HG03108 (cell line): Measurements from ENCODE around the gene SPG21.
A peak's percentile ranks its signal among the peaks of the same experiment; 100 is the strongest.
"Not testable (repeated sequence)": the region's sequence is repeated elsewhere in the genome, so short reads cannot be mapped to it uniquely, and the experiment has no call there.

ENCODE experiments used
- ATAC-seq: cut with Tn5 transposase; IDR thresholded peaks from one replicate; pipeline ENCODE4 v1.9.1; 2021; ENCODE audit warnings: moderate library complexity; ENCODE audit not compliant: unreplicated experiment

The SPG21 gene, protein sequence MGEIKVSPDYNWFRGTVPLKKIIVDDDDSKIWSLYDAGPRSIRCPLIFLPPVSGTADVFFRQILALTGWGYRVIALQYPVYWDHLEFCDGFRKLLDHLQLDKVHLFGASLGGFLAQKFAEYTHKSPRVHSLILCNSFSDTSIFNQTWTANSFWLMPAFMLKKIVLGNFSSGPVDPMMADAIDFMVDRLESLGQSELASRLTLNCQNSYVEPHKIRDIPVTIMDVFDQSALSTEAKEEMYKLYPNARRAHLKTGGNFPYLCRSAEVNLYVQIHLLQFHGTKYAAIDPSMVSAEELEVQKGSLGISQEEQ

GRCh38 chr15:64989416-64990167 is at the start of gene SPG21:
Gene SPG21 (minus strand): TSS chr15:64989914. CDS start chr15:64983569, 6,345 bp downstream.
- peak; percentile 93 for ATAC-seq

DNA sequence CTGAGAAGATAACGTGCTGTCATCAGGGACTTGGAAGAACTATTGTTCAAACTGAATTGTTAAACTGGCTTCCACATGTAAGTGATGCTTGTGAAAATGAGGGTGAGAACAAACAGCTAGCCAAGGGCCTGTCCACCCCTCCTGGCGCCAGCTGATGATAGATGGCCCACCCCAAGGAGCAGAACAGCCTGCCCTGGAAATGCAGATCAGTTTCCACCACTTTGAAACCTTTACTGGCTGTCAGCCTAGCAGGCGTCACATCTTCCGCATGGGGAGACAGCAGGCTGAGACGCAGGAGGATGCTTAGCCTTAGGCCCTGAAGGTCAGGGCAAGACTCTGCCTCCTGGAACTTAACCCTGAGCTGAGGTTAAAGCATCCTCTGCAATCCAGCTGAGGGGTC is 49.1 kb upstream of the SPG21 start:
- ATAC-seq = no peak

DNA sequence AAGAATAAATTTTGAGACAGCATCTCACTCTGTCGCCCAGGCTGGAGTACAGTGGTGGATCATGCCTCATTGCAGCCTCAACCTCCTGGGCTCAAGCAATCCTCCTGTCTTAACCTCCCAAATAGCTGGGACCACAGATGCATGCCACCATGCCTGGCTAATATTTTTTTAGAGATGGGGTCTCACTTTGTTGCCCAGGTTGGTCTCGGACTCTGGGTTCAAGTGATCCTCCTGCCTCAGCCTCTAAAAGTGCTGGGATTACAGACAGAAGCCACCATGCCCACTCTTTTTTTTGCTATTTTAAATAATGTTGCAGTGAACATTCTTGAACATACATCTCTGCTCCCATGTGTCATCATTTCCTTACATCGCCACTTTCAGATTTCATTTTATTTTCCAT is 48.7 kb upstream of the SPG21 start:
- no peak for ATAC-seq

DNA sequence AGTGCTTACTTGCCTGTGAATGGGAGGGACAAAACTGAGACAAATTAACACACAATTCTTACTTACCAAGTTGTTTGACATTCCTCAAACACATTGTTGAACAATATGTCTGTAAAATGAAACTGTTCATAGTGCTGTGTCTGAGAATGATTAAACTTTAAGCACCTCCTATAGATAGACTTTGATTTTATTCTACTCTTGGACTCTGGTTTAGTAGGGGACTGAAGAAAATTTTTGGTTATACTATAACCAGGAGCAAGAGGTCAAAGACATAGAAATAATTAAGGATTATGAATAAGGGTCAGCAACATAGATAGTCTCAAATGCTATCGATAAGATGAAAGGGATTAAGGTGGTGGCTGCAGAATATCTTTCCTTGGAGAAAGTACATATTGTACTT is 47.6 kb upstream of the SPG21 start:
- no peak for ATAC-seq

GRCh38 chr15:65034719-65035118 is 45.0 kb upstream of the SPG21 start:
- no peak for ATAC-seq

- ATAC-seq = no peak
These were observed 44.0 kb upstream of the SPG21 start for GRCh38 chr15:65033659-65034269.

DNA sequence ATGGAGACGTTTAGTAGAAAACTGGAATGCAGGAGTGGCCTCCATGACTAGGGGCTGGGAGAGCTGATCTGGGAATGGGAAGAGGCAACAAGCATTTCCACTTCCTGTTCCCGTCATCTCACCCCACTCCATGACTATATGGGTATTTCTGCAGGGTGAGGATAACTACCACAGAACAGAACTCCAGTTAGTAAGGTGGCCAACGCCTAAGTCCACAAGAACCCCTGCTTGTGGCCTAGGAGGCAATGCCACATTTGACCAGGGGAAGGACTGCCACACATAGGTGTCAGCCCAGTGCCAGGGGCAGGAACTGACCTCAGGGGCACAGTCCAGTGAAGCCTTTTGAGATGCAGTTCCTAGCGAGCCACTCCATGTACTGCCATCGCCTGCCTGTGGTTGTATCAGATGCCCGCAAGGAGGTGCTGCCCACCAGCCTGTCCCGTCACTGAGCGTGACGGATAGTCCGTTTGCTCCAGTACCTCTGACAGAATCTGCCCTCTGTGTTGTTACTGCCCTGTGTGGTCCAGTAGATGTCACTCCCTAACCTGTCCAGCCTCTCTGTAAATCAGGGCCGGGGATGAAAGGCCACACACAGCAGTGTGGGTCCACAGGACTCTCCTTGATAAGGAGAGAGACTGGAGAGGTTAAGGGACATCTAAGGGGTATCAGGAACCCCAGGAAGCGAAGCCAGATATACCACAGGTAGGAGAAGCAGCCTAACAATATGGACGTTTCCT is 43.3 kb upstream of the SPG21 start:
- ATAC-seq = no peak

- no peak for ATAC-seq
These were observed 40.1 kb upstream of the SPG21 start for GRCh38 chr15:65029736-65030208.

- peak; percentile 65 for ATAC-seq
These were observed 39.4 kb upstream of the SPG21 start, which contains the start of gene MTFMT for GRCh38 chr15:65028921-65029735. Gene MTFMT (minus strand): TSS chr15:65029639. CDS start chr15:65029613, 26 bp downstream.

DNA sequence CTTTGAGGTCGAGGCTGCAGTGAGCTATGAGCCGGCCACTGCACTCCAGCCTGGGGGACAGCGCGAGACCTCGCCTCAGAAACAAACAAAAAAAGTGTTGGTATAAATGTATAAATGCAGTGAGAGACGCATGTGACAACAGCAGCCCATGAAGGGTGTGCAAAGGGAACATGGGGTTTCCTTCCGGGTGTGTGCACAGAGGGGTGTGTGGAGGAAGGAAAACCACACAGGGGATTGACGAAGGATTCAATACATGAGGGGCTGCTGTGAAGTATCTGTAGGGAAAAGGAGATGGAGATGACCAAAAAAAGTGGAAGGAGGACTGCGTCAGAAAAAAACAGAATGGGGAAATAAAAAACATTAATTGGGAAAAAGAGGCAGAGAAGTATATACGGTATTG is 38.6 kb upstream of the SPG21 start:
- ATAC-seq = no peak

DNA sequence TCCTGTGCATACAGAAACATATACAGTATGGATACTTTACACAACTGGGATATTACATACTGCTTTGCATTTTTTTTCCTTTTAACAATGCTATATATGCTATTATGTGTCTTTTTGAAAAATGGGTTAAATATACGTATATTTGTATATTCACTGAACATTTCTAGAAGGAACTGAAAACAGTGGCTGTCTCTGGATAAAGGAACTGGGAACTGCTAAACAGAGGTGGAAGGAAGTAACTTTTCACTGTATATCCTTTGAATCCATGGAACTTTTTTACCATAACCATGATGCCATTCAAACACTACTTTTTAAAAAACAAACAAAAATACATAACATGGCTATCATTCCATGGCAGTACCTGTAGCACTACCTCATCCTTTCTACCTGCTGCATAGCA is 37.9 kb upstream of the SPG21 start:
- no peak for ATAC-seq

- ATAC-seq = no peak
These were observed 37.0 kb upstream of the SPG21 start for GRCh38 chr15:65026756-65027155.

DNA sequence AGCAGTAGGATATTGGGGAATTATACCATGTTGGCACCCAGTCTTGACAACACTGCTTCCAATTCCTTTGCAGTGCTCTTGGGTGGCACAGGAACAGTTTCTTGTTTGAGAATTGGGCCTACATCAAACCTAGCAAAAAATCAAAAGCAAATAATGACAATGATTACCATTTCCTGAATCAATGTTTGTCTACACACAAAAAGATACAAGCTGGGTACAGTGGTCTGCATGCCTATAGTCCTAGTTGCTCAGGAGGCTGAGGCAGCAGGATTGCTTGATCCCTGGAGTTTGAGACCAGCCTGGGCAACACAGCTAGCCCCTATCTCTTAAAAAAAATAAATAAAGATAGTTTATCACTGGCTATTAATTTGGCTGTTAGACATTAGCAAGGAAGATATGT is 31.8 kb upstream of the SPG21 start:
- no peak for ATAC-seq

- ATAC-seq = no peak
These were observed 30.7 kb upstream of the SPG21 start for GRCh38 chr15:65020419-65020818.

DNA sequence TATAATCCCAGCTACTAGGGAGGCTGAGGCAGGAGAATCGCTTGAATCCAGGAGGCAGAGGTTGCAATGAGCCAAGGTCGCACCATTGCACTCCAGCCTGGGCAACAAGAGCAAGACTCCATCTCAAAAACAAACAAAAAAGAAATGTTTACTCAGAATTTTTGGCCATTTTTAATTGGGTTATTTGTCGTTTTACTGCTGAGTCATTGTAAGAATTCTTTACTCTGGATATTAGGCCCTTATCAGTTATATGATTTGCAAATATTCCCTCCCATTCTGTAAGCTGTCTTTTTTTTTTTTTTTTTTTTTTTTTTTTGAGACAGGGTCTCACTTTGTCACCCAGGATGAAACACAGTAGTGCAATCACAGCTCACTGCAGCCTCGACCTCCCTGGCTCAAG is 21.5 kb upstream of the SPG21 start:
- ATAC-seq = not testable (repeated sequence)

- no peak for ATAC-seq
These were observed 19.3 kb upstream of the SPG21 start for GRCh38 chr15:65008983-65009382.

DNA sequence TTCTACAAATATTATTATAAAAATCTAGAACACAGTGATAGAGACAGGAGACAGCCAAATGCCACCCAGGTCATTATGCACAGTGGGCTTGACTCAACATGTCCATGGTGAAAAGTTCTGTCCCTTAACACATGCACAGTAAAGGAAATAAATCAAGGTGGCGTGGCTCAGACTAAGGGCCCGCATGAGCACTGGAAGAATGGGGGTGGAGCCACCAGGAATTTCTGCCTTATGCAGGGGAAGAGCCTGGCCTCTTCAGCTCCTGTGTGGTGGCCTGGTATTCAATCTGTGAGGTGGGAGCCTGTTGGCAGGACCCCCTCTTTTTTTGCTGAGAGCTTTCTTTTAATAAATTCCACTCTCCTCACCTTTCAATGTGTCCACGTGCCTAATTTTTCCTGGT is 17.2 kb upstream of the SPG21 start:
- no peak for ATAC-seq

GRCh38 chr15:65004993-65005392 is 15.3 kb upstream of the SPG21 start:
- no peak for ATAC-seq

DNA sequence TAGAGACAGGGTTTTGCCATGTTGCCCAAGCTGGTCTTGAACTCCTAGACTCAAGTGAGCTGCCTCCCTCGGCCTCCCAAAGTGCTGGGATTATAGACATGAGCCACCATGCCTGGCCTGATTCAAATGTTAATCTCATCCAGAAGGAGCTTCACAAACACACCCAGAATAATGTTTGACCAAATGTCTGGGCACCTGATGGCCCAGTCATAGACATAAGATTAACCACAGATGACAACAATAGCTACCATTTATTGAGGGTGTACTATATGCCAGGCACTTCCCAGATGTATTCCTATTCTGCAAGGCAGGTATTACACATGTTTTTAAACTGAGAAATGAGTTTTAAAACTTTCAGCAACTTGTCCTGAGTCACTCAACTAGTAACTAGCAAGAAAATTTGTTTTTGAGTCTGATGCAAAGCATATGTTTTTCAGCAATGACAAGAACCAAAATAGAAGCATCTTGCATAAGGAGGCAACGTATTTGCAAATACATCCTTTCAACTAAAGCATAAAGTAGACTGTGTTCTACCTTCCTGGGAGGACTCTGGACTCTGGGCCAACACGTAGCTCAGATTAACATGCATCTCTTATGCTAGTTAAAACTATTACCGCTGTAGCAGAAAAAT is 8.1 kb upstream of the SPG21 start:
- ATAC-seq = no peak

DNA sequence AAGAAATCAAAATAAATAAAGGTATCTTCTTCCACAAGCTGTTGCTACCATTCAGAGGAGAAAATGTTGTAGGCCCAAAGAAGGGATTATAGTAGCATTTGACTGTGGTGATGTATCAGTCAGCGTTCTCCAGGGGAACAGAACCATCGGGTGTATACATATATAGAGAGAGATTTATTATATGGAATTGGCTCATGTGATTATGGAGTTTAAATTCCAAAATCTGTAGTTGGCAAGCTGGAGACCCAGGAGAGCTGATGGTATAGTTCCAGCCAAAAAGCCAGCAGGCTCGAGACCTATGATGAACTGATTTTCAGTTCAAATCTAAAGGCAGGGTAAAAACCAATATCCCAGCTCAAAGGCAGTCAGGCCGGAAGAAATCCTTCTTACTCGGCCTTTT is 7.4 kb upstream of the SPG21 start:
- ATAC-seq = no peak
